PFSK-1 (cell line): Measurements from ENCODE around the gene SYNDIG1.

Experiments used
- FOXP2 ChIP-seq: optimal IDR thresholded peaks from 2 replicates; pipeline ENCODE3; 2011; ENCODE audit warnings: borderline replicate concordance, control low read depth, inconsistent platforms; ENCODE audit not compliant: insufficient read depth; ENCODE audit errors: extremely low read length, extremely low read depth
- POLR2AphosphoS5 ChIP-seq: IDR thresholded peaks from 2 replicates; pipeline ENCODE4 v1.6.1; 2012; ENCODE audit warnings: low read depth, mild to moderate bottlenecking, control low read depth, low read length, moderate library complexity
- REST ChIP-seq, 2 experiments: IDR thresholded peaks; 2 replicates each; pipeline versions ENCODE4 v1.6.1 to v1.8.0; 2011 to 2012; ENCODE audit warnings: low read depth in 2 of 2, low read length in 2 of 2, control low read depth in 1 of 2, inconsistent platforms in 1 of 2, mild to moderate bottlenecking in 1 of 2, moderate library complexity in 1 of 2; ENCODE audit not compliant: insufficient read depth in 1 of 2
- SIN3A ChIP-seq: IDR thresholded peaks from 2 replicates; pipeline ENCODE4 v1.6.1; 2012; ENCODE audit warnings: mild to moderate bottlenecking, low read length, moderate library complexity, borderline replicate concordance; ENCODE audit not compliant: insufficient read depth
- TAF1 ChIP-seq: IDR thresholded peaks from 2 replicates; pipeline ENCODE4 v1.6.1; 2012; ENCODE audit warnings: low read length, control low read depth, borderline replicate concordance; ENCODE audit not compliant: insufficient read depth

Gene SYNDIG1

GRCh38 chr20:24684421-24684871, 215.0 kb downstream of the SYNDIG1 start:
- TF ChIP-seq POLR2AphosphoS5, result no peak
- no peak for TF ChIP-seq SIN3A

GRCh38 chr20:24684956-24685691, 215.7 kb downstream of the SYNDIG1 start:
- no peak for TF ChIP-seq FOXP2

GRCh38 chr20:24685736-24686135, 216.3 kb downstream of the SYNDIG1 start:
- TF ChIP-seq REST (IDR thresholded peaks at IDR 0.05; ENCODE audit: insufficient read depth in 1 of 2, low read depth in 2 of 2, low read length in 2 of 2), result no peak
- no peak for TF ChIP-seq SIN3A
- TF ChIP-seq FOXP2, result no peak
- no peak for TF ChIP-seq TAF1
- no peak for TF ChIP-seq POLR2AphosphoS5

GRCh38 chr20:24686156-24686555, 216.7 kb downstream of the SYNDIG1 start:
- TF ChIP-seq TAF1 (no peak), FOXP2 (no peak), SIN3A (no peak), POLR2AphosphoS5 (no peak), REST (IDR thresholded peaks at IDR 0.05; ENCODE audit: insufficient read depth in 1 of 2, low read depth in 2 of 2, low read length in 2 of 2) (no peak)

DNA sequence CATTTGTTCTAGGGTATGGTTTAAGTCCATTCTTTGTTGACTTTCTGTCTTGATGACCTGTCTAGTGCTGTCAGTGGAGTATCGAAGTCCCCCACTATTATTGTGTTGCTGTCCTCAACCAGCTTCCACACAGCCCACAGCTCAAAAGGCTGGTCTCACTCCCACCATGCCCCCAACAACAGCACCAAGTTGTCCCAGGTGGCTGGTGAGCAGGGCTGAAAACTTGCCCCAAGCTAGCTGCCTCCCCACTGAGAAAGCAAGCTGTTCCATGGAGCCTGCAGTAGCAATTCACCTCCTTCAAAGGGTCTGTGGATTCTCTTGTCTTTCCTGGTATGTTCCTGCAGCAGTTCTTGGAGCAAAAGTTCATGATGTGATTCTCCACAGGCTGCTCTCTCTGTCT, 221.0 kb downstream of the SYNDIG1 start:
- TF ChIP-seq TAF1, result no peak
- TF ChIP-seq FOXP2, result no peak
- TF ChIP-seq REST (IDR thresholded peaks at IDR 0.05; ENCODE audit: insufficient read depth in 1 of 2, low read depth in 2 of 2, low read length in 2 of 2), result no peak
- no peak for TF ChIP-seq POLR2AphosphoS5
- no peak for TF ChIP-seq SIN3A

- no peak for TF ChIP-seq FOXP2
- no peak for TF ChIP-seq SIN3A
These were observed 222.5 kb downstream of the SYNDIG1 start for GRCh38 chr20:24691901-24692351.

DNA sequence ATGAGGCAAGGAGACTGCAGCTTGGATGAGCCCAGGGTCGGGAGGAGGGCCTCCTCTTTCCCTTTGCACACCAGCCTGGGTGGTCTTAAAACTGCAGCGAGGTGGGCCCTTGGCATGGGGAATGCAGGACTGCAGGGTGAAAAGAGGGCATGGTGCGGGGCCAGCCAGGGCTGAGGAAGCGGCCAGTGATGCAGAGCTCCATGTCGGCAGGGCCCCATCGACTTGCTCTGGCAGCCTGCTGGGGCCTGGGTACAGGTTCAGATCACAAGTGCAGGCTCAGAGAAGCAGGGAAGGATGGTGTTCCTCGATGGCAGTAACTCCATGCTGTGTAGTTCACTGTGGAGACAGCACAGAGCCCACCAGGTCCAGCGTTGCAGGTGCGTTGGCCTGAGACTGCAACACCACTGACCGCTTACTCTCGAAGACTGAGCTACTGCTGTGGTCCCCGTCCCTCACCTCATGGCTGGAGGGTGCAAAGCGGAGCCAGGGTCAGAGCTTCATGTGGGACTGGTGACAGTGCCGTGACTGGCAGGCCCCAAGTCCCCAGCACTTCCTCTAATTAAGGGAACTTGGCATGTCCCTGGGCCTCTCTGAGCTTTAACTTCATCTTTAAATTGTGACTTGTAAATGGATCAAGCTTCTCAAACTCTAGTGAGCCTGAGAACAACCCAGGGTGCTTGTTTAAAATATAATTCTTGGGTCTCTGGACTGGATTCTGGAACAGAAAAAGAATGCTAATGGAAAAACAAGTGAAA, 223.2 kb downstream of the SYNDIG1 start:
- TF ChIP-seq SIN3A (no peak), POLR2AphosphoS5 (no peak)
